GM12874 (cell line): Measurements from ENCODE around the gene TRIO.

Source experiments
- CTCF ChIP-seq: IDR thresholded peaks from 2 replicates; pipeline ENCODE4 v1.5.1; 2011; ENCODE audit warnings: low read depth, mild to moderate bottlenecking, control low read depth, low read length, moderate library complexity; ENCODE audit not compliant: insufficient read depth

Gene TRIO

GRCh38 chr5:14306329-14306815 is 163.2 kb downstream of the TRIO start:
- TF ChIP-seq CTCF = no peak

GRCh38 chr5:14308384-14309154 is 165.4 kb downstream of the TRIO start:
- no peak for TF ChIP-seq CTCF

GRCh38 chr5:14309199-14309598 is 166.1 kb downstream of the TRIO start:
- TF ChIP-seq CTCF = no peak

GRCh38 chr5:14309878-14310531 is 166.9 kb downstream of the TRIO start:
- TF ChIP-seq CTCF = no peak

GRCh38 chr5:14310901-14311300 is 167.8 kb downstream of the TRIO start:
- no peak for TF ChIP-seq CTCF

- no peak for TF ChIP-seq CTCF
Observed at GRCh38 chr5:14313986-14314690, 171.0 kb downstream of the TRIO start.

GRCh38 chr5:14316471-14316870 is 173.3 kb downstream of the TRIO start:
- TF ChIP-seq CTCF = no peak
